Measurements from ENCODE around the gene DMXL1. TPM values are rescaled to one million over a fixed set of nuclear protein-coding genes. Genes with fewer than 3 reads are reported as not detected.
"Not testable (repeated sequence)": the region's sequence is repeated elsewhere in the genome, so short reads cannot be mapped to it uniquely, and the experiment has no call there.

The DMXL1 gene
- total and polyA plus RNA-seq, 11 donors: 8.2 to 39.0 (median 27.0) TPM

- no peak overlapping the region for H3K27ac ChIP-seq
- intact Hi-C loops (cut with DNase I): no loop called here
- no peak for TF ChIP-seq POLR2A (IDR thresholded peaks at IDR 0.05)
- no peak for TF ChIP-seq CTCF (IDR thresholded peaks at IDR 0.05)
Observed at GRCh38 chr5:119178435-119178834, 107.5 kb downstream of the DMXL1 start.

GRCh38 chr5:119179857-119180641 lies 109.2 kb downstream of the DMXL1 start:
- no peaks in the 10 kb centered on the region for H3K9me3 ChIP-seq
- no peak overlapping the region for H3K4me3 ChIP-seq
- TF ChIP-seq CTCF (IDR thresholded peaks at IDR 0.05): no peak
- no peak for TF ChIP-seq POLR2A (IDR thresholded peaks at IDR 0.05)
- H3K4me1 ChIP-seq: no peaks in the 10 kb centered on the region
- H3K36me3 ChIP-seq: peaks cover 0 to 51% (median 21%) of the 10 kb centered on the region in 9 donors
- DNase-seq: no peak
- no peak for ATAC-seq
- H3K27ac ChIP-seq: no peak overlapping the region
- intact Hi-C loops (cut with DNase I): no loop called here
- WGBS, 4 donors: 88 to 96% (median 93%) methylated on average over 1 of the region's 1 CpG
- H3K27me3 ChIP-seq: no peaks in the 10 kb centered on the region

More at GRCh38 chr5:119178435-119178834, 107.5 kb downstream of the DMXL1 start:
- ATAC-seq (no peak), DNase-seq (no peak)
- WGBS, 4 donors: 90 to 93% (median 91%) methylated on average over 2 of the region's 2 CpGs
- Histone ChIP-seq H3K9me3 (no peaks in the 10 kb centered on the region), H3K27me3 (no peaks in the 10 kb centered on the region), H3K4me1 (no peaks in the 10 kb centered on the region), H3K4me3 (no peak overlapping the region), H3K36me3 (peaks cover 0 to 50% (median 19%) of the 10 kb centered on the region in 9 donors)

GRCh38 chr5:119185512-119185911 lies 114.6 kb downstream of the DMXL1 start:
- not testable (repeated sequence) for H3K4me3 ChIP-seq, ATAC-seq
- 29 to 44% (median 36%) methylated on average over 2 of the region's 2 CpGs for WGBS, 4 donors

GRCh38 chr5:119187776-119188529 lies 117.1 kb downstream of the DMXL1 start:
- DNase-seq (no peak), ATAC-seq (no peak)
- Histone ChIP-seq H3K36me3 (peaks cover 0 to 52% (median 24%) of the 10 kb centered on the region in 9 donors), H3K27ac (peak overlapping the region in 1 of 12 donors; percentile 5), H3K27me3 (no peaks in the 10 kb centered on the region), H3K9me3 (no peaks in the 10 kb centered on the region), H3K4me1 (no peaks in the 10 kb centered on the region), H3K4me3 (peak overlapping the region in 1 of 12 donors; percentile 4)
- intact Hi-C loops (cut with DNase I): no loop called here
- TF ChIP-seq CTCF (IDR thresholded peaks at IDR 0.05) (no peak), POLR2A (IDR thresholded peaks at IDR 0.05) (no peak)
- WGBS, 4 donors: 91 to 93% (median 92%) methylated on average over 7 of the region's 7 CpGs

More at GRCh38 chr5:119185512-119185911, 114.6 kb downstream of the DMXL1 start:
- H3K27me3 ChIP-seq; H3K27ac ChIP-seq; H3K4me1 ChIP-seq; DNase-seq; H3K9me3 ChIP-seq; intact Hi-C loops (cut with DNase I): not testable (repeated sequence)
- peaks cover 0 to 32% (median 14%) of the 10 kb centered on the region in 9 donors for H3K36me3 ChIP-seq

Measured in heart left ventricle (tissue), 16 donors.